AG08396 (cell line): ENCODE measurements around the gene AP1S3.
A peak's percentile ranks its signal among the peaks of the same experiment; 100 is the strongest.
"Not testable (repeated sequence)": the region's sequence is repeated elsewhere in the genome, so short reads cannot be mapped to it uniquely, and the experiment has no call there.

Experiments used
- DNase-seq: peaks from one replicate; pipeline ENCODE4 v3.0.0; 2012; ENCODE audit warnings: low spot score, mixed read lengths

Gene AP1S3

GRCh38 chr2:223853425-223853837 is 16.0 kb upstream of the AP1S3 start:
- DNase-seq, result no peak

- no peak for DNase-seq
Measured at GRCh38 chr2:223852281-223852795, 15.0 kb upstream of the AP1S3 start.

GRCh38 chr2:223847410-223847809 is 10.0 kb upstream of the AP1S3 start:
- no peak for DNase-seq

- DNase-seq, result peak; percentile 76
Measured at GRCh38 chr2:223846515-223846914, 9.1 kb upstream of the AP1S3 start.

- DNase-seq, result no peak
Measured at GRCh38 chr2:223841436-223842190, 4.2 kb upstream of the AP1S3 start.

- no peak for DNase-seq
Measured at GRCh38 chr2:223835701-223836532, 1.5 kb downstream of the AP1S3 start.

GRCh38 chr2:223834431-223834830 is 3.0 kb downstream of the AP1S3 start:
- DNase-seq, result no peak

GRCh38 chr2:223832241-223832903 is 5.0 kb downstream of the AP1S3 start:
- no peak for DNase-seq

GRCh38 chr2:223829128-223829527 is 8.3 kb downstream of the AP1S3 start:
- no peak for DNase-seq

- DNase-seq, result no peak
Measured at GRCh38 chr2:223828314-223828713, 9.1 kb downstream of the AP1S3 start.

- DNase-seq, result no peak
Measured at GRCh38 chr2:223826995-223827394, 10.4 kb downstream of the AP1S3 start.

GRCh38 chr2:223824301-223824700 is 13.1 kb downstream of the AP1S3 start:
- no peak for DNase-seq

GRCh38 chr2:223822818-223823217 is 14.6 kb downstream of the AP1S3 start:
- no peak for DNase-seq

- no peak for DNase-seq
Measured at GRCh38 chr2:223820549-223820948, 16.8 kb downstream of the AP1S3 start.

- DNase-seq, result no peak
Measured at GRCh38 chr2:223819891-223820290, 17.5 kb downstream of the AP1S3 start.

GRCh38 chr2:223815884-223816570 is 21.4 kb downstream of the AP1S3 start:
- no peak for DNase-seq

- DNase-seq, result peak; percentile 73
Measured at GRCh38 chr2:223815186-223815883, 22.0 kb downstream of the AP1S3 start.

- DNase-seq, result not testable (repeated sequence)
Measured at GRCh38 chr2:223814764-223815163, 22.6 kb downstream of the AP1S3 start.

GRCh38 chr2:223813329-223813728 is 24.1 kb downstream of the AP1S3 start:
- DNase-seq, result no peak

GRCh38 chr2:223811757-223812156 is 25.6 kb downstream of the AP1S3 start:
- DNase-seq, result no peak

GRCh38 chr2:223805008-223805407 is 32.4 kb downstream of the AP1S3 start:
- no peak for DNase-seq
